SHP77 treated with DMSO at 0.1 percent for 48 hours (cell line): ENCODE measurements around the gene NOTCH4.
A peak's percentile ranks its signal among the peaks of the same experiment; 100 is the strongest.

Experiments used
- DNase-seq: peaks from one replicate; lab custom pipeline; 2025; lab: John Stamatoyannopoulos, UW

Gene NOTCH4

GRCh38 chr6:32181148-32181702, 42.6 kb downstream of the NOTCH4 start:
- DNase-seq, result no peak

- DNase-seq, result no peak
Observed at GRCh38 chr6:32179766-32180405, 44.0 kb downstream of the NOTCH4 start.

GRCh38 chr6:32178547-32179440, 45.1 kb downstream of the NOTCH4 start:
- no peak for DNase-seq

GRCh38 chr6:32177788-32178546, 45.9 kb downstream of the NOTCH4 start, which contains the start of gene RNF5:
RNF5 (plus strand) TSS chr6:32178405; CDS start chr6:32178512, 107 bp downstream.
- peak; percentile 100 for DNase-seq

GRCh38 chr6:32177183-32177787, 46.6 kb downstream of the NOTCH4 start:
- peak; percentile 81 for DNase-seq

- DNase-seq, result no peak
Observed at GRCh38 chr6:32176476-32177182, 47.2 kb downstream of the NOTCH4 start.

- peak; percentile 94 for DNase-seq
Observed at GRCh38 chr6:32175711-32176475, 48.0 kb downstream of the NOTCH4 start, which contains the start of gene AGPAT1. AGPAT1 (minus strand) TSS chr6:32176084; CDS start chr6:32171496, 4,588 bp downstream.

- DNase-seq, result no peak
Observed at GRCh38 chr6:32175322-32175710, 48.6 kb downstream of the NOTCH4 start.

GRCh38 chr6:32174416-32174815, 49.5 kb downstream of the NOTCH4 start:
- no peak for DNase-seq

GRCh38 chr6:32173051-32173727, 50.7 kb downstream of the NOTCH4 start:
- DNase-seq, result no peak

GRCh38 chr6:32171234-32171633, 52.6 kb downstream of the NOTCH4 start:
- DNase-seq, result no peak

GRCh38 chr6:32170294-32170693, 53.6 kb downstream of the NOTCH4 start:
- DNase-seq, result no peak

- no peak for DNase-seq
Observed at GRCh38 chr6:32168807-32169591, 54.9 kb downstream of the NOTCH4 start.

GRCh38 chr6:32168350-32168749, 55.5 kb downstream of the NOTCH4 start:
- no peak for DNase-seq

- DNase-seq, result no peak
Observed at GRCh38 chr6:32167761-32168262, 56.1 kb downstream of the NOTCH4 start.

- DNase-seq, result no peak
Observed at GRCh38 chr6:32167154-32167760, 56.6 kb downstream of the NOTCH4 start.

GRCh38 chr6:32166411-32167061, 57.3 kb downstream of the NOTCH4 start:
- no peak for DNase-seq

GRCh38 chr6:32164295-32164694, 59.6 kb downstream of the NOTCH4 start, which contains the start of gene EGFL8:
EGFL8 (plus strand) TSS chr6:32164595; CDS start chr6:32166166, 1,571 bp downstream.
- no peak for DNase-seq
